RWPE2 (cell line): ENCODE results near the gene H2AZ2.

ENCODE experiments used
- ATAC-seq: fragments of 200-7000 bp; cut with Tn5 transposase; 3 replicates; pipeline ENCODE4 v1.9.1; 2021; ENCODE audit warnings: low read depth
- DNase-seq: peaks from one replicate; pipeline ENCODE4 v3.0.0-alpha.2; 2020; ENCODE audit warnings: low spot score
- H3K27ac ChIP-seq: fragments of 450-650 bp; 2 replicates; pipeline ENCODE4 v1.5.1; 2017; ENCODE audit warnings: mild to moderate bottlenecking; ENCODE audit not compliant: poor library complexity, severe bottlenecking
- H3K27me3 ChIP-seq: fragments of 250-450 bp; sonication (Bioruptor Pico); 2 replicates; pipeline ENCODE4 v1.5.1; 2021; ENCODE audit warnings: mild to moderate bottlenecking, moderate library complexity; ENCODE audit not compliant: insufficient read depth, poor library complexity, severe bottlenecking
- H3K36me3 ChIP-seq: fragments of 250-450 bp; sonication (Bioruptor Pico); 2 replicates; pipeline ENCODE4 v1.5.1; 2020; ENCODE audit warnings: low read depth, mild to moderate bottlenecking, moderate library complexity
- H3K4me1 ChIP-seq: fragments of 250-450 bp; sonication (Bioruptor Pico); 2 replicates; pipeline ENCODE4 v1.5.1; 2021; ENCODE audit warnings: mild to moderate bottlenecking, moderate library complexity; ENCODE audit not compliant: insufficient read depth, poor library complexity, severe bottlenecking
- H3K4me3 ChIP-seq: fragments of 250-450 bp; sonication (Bioruptor Pico); 2 replicates; pipeline ENCODE4 v1.5.1; 2021; ENCODE audit warnings: mild to moderate bottlenecking, moderate library complexity; ENCODE audit not compliant: severe bottlenecking
- H3K9me3 ChIP-seq: fragments of 250-450 bp; sonication (Bioruptor Pico); 2 replicates; pipeline ENCODE4 v1.5.1; 2021; ENCODE audit warnings: mild to moderate bottlenecking, moderate library complexity; ENCODE audit not compliant: severe bottlenecking
- TF ChIP-seq, protein P1 (sequence below): fragments of 450-650 bp; IDR thresholded peaks from one replicate; pipeline ENCODE4 v1.5.1; 2017; ENCODE audit warnings: mild to moderate bottlenecking, moderate library complexity; ENCODE audit not compliant: poor library complexity, severe bottlenecking

Gene H2AZ2

DNA sequence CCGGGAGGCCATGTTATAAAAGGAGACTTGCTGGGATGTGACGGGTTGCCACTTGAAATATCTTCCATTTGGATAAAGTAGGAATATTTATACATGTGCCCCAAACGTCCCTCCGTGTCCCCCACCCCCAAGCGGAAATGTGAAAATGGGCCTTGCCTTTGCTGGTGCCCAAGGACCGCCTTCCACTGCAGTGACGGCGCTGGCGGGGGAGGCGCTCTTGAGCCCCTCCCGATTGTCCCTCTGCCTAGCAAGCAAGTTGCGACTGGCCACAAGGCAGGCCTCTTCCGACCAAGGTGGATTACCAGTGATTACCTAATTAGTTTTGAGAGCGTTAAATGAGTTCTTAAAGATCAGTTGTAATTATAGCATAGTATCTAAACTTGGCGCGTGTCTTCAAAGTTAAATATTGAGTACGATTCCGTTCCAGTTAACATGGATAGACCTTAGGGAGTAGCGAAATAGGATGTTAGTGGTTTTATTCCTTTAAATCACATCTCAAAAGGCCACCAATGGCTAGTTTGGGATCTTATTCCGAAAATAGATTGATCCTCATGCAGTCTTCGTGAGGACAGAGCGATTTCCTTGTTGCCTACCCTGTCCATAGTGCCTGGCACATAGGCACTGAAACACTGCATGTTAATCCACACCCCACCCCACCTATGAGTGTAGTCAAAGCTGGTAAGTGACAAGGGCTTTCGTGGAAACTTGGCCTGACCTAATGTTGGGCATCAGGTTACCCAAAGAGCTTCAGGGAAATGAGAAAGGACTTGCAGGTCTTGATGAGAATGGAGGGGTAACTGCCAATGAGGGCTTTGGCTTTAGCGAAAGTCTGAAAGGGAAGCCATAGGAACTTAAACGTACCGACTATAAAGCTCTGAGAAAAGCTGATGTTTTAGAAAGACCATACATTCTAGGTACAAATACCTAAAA, 50.3 kb downstream of the H2AZ2 start:
- H3K27ac ChIP-seq = peak overlapping the region; percentile 97
- H3K27me3 ChIP-seq = no peaks in the 10 kb centered on the region
- TF ChIP-seq, protein P1, sequence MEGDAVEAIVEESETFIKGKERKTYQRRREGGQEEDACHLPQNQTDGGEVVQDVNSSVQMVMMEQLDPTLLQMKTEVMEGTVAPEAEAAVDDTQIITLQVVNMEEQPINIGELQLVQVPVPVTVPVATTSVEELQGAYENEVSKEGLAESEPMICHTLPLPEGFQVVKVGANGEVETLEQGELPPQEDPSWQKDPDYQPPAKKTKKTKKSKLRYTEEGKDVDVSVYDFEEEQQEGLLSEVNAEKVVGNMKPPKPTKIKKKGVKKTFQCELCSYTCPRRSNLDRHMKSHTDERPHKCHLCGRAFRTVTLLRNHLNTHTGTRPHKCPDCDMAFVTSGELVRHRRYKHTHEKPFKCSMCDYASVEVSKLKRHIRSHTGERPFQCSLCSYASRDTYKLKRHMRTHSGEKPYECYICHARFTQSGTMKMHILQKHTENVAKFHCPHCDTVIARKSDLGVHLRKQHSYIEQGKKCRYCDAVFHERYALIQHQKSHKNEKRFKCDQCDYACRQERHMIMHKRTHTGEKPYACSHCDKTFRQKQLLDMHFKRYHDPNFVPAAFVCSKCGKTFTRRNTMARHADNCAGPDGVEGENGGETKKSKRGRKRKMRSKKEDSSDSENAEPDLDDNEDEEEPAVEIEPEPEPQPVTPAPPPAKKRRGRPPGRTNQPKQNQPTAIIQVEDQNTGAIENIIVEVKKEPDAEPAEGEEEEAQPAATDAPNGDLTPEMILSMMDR = peak; percentile 47
- H3K4me3 ChIP-seq = peak overlapping the region; percentile 92
- no peaks in the 10 kb centered on the region for H3K9me3 ChIP-seq
- DNase-seq (peak; percentile 85), ATAC-seq (peak; percentile 61)
- H3K36me3 ChIP-seq = peaks cover 57% of the 10 kb centered on the region
- peaks cover 14% of the 10 kb centered on the region for H3K4me1 ChIP-seq

DNA sequence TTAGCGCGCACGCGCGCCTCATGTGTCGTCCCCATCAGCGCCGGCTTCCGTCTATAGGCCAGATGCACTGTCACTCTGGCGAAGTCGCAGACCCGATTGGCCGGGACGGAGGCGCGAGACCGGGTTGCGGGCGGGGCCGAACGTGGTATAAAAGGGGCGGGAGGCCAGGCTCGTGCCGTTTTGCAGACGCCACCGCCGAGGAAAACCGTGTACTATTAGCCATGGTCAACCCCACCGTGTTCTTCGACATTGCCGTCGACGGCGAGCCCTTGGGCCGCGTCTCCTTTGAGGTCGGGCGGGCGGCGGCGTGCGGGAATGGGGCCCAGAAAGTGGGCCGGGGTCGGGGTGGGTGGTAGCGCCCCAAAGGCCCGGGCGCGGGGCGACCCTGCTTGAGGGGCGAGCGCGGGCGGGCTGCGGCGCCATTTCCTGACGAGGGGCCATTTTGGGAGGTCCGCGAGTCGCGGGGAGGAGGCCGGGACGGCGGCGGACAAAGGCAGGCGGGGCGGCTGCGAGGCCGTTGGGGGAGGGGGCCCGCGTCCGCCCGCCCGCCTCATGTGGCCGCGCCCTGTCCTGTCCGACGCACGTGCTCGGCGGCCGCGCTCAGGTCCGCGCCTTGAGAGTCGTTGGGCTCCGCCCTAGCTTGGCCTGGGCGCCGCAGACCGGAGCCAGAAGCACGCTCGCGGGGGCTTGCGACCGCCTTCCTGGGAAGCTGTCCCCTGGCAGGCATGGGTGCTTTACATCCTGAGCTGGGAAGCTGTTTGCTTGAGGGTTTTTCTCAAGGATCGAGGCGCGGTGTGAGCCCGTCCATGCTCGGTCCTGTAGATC, 51.2 kb downstream of the H2AZ2 start, which contains the start of gene PPIA:
Gene PPIA (plus strand): TSS at position 178 of the 825 bp plus-strand sequence. CDS start 44 bp downstream, at position 222.
- DNase-seq = peak; percentile 98
- TF ChIP-seq, protein P1 = no peak

DNA sequence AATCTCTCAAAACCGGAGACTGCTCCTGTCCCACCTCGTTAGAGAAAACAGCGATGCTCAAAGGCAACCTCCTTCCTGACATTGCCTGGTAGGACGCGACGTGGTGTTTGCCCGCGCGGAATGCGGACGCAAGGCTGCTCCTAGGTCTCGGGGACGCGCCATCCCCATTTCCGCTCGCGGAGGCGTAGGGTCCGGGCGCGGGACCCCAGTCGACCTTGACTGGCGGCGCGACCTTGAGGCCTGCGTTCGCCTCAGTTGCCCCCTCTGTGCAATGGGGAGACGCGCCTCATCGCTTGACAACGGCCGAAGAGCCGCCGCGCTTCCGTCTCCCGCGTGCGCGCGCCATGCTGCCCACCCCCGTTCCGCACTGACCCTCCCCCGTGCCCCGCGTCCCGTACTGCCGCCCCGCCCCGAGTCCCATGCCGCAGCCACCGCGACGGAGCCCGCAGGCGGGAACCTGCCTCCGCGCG, 51.8 kb downstream of the H2AZ2 start:
- Histone ChIP-seq H3K36me3 (peaks cover 41% of the 10 kb centered on the region), H3K4me3 (peak overlapping the region; percentile 92), H3K4me1 (peaks cover 9% of the 10 kb centered on the region), H3K27me3 (no peaks in the 10 kb centered on the region), H3K9me3 (no peaks in the 10 kb centered on the region), H3K27ac (peak overlapping the region; percentile 97)
- no peak for DNase-seq
- TF ChIP-seq, protein P1 = no peak
- ATAC-seq = peak; percentile 13

More for the DNA sequence above, 51.2 kb downstream of the H2AZ2 start, which contains the start of gene PPIA:
- H3K9me3 ChIP-seq = no peaks in the 10 kb centered on the region
- peaks cover 13% of the 10 kb centered on the region for H3K4me1 ChIP-seq
- no peaks in the 10 kb centered on the region for H3K27me3 ChIP-seq
- peak within 1 kb of the TSS; percentile 92 for H3K4me3 ChIP-seq
- peak within 1 kb of the TSS; percentile 97 for H3K27ac ChIP-seq
- ATAC-seq = peak; percentile 84
- peaks cover 48% of the 10 kb centered on the region for H3K36me3 ChIP-seq

DNA sequence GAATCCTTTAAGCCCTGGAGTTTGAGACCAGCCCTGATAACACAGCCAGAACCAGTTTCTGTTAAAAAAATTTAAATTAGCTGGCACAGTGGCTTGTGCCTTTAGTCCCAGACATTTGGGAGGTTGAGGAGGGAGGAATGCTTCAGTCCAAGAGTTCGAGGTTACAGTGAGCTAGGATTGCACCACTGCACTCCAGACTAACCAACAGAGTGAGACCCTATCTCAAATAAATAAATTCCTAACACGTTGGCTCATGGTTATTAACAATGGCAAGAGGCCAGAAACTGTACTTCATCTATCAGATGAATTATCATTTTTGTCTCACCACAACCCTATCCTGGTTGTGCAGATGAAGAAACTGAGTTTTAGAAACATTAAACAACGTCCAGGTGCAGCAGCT, 53.6 kb downstream of the H2AZ2 start:
- Histone ChIP-seq H3K4me1 (peaks cover 9% of the 10 kb centered on the region), H3K27me3 (no peaks in the 10 kb centered on the region), H3K9me3 (no peaks in the 10 kb centered on the region), H3K4me3 (no peak overlapping the region), H3K36me3 (peaks cover 24% of the 10 kb centered on the region), H3K27ac (peak overlapping the region; percentile 97)
- DNase-seq = no peak
- TF ChIP-seq, protein P1 = no peak
- ATAC-seq = no peak
